Cardiac fibroblast (primary cell): ENCODE data around the gene TSKS.

ENCODE experiments used
- DNase-seq, 2 donors: peaks; one replicate each; pipeline versions ENCODE4 v3.0.0 to v3.0.0-alpha.2; 2010; ENCODE audit warnings: low read depth in 2 of 2
- H3K4me3 ChIP-seq, 2 donors: replicated peaks in 1 of 2; 1 replicate in 1 of 2; 2 replicates in 1 of 2; pipeline ENCODE4 v1.5.1; 2011; ENCODE audit warnings: low read depth in 2 of 2, low read length in 2 of 2, mild to moderate bottlenecking in 2 of 2, moderate library complexity in 1 of 2
- CTCF ChIP-seq: IDR thresholded peaks from one replicate; pipeline ENCODE4 v1.5.1; 2011; ENCODE audit warnings: low read depth, mild to moderate bottlenecking, low read length, inconsistent platforms

The TSKS gene

GRCh38 chr19:49807904-49808675 is 45.0 kb upstream of the TSKS start:
- H3K4me3 ChIP-seq = peak overlapping the region in 1 of 2 donors; percentile 60
- no peak for DNase-seq
- TF ChIP-seq CTCF = no peak

- TF ChIP-seq CTCF = no peak
- no peak overlapping the region for H3K4me3 ChIP-seq
- no peak for DNase-seq
Measured at GRCh38 chr19:49807058-49807903, 44.2 kb upstream of the TSKS start.

- DNase-seq = no peak
- no peak overlapping the region for H3K4me3 ChIP-seq
- TF ChIP-seq CTCF = no peak
Measured at GRCh38 chr19:49806620-49806959, 43.5 kb upstream of the TSKS start.

GRCh38 chr19:49805822-49806619 is 42.9 kb upstream of the TSKS start:
- DNase-seq = no peak
- no peak for TF ChIP-seq CTCF
- H3K4me3 ChIP-seq = no peak overlapping the region

- DNase-seq = no peak
- H3K4me3 ChIP-seq = no peak overlapping the region
- TF ChIP-seq CTCF = no peak
Measured at GRCh38 chr19:49803529-49803856, 40.4 kb upstream of the TSKS start.

- no peak overlapping the region for H3K4me3 ChIP-seq
- no peak for TF ChIP-seq CTCF
- no peak for DNase-seq
Measured at GRCh38 chr19:49802836-49803528, 39.9 kb upstream of the TSKS start.
